Stimulated activated CD4-positive, alpha-beta T cell treated with anti-CD3 and anti-CD28 coated beads, Interleukin-4, amount 100 ng/mL, for 24 hours (primary cell): Measurements from ENCODE around the gene PHF19.

Experiments used
- DNase-seq: peaks from one replicate; pipeline ENCODE4 v3.0.0-alpha.2; 2020

PHF19 gene

GRCh38 chr9:120913647-120914264, 36.8 kb upstream of the PHF19 start:
- no peak for DNase-seq

- no peak for DNase-seq
These were observed 36.1 kb upstream of the PHF19 start for GRCh38 chr9:120912958-120913646.

GRCh38 chr9:120911295-120911837, 34.4 kb upstream of the PHF19 start:
- no peak for DNase-seq

- no peak for DNase-seq
These were observed 33.7 kb upstream of the PHF19 start for GRCh38 chr9:120910643-120911042.

GRCh38 chr9:120909904-120910303, 32.9 kb upstream of the PHF19 start:
- DNase-seq = peak; percentile 60

- DNase-seq = no peak
These were observed 28.6 kb upstream of the PHF19 start for GRCh38 chr9:120905315-120906164.

- no peak for DNase-seq
These were observed 28.0 kb upstream of the PHF19 start for GRCh38 chr9:120904978-120905301.

GRCh38 chr9:120904061-120904977, 27.3 kb upstream of the PHF19 start:
- peak; percentile 44 for DNase-seq

GRCh38 chr9:120902569-120903535, 25.9 kb upstream of the PHF19 start:
- DNase-seq = no peak

GRCh38 chr9:120901755-120902568, 25.0 kb upstream of the PHF19 start:
- DNase-seq = no peak

GRCh38 chr9:120900824-120901223, 23.8 kb upstream of the PHF19 start:
- no peak for DNase-seq

GRCh38 chr9:120899490-120900068, 22.6 kb upstream of the PHF19 start:
- DNase-seq = no peak

GRCh38 chr9:120898396-120898795, 21.4 kb upstream of the PHF19 start:
- no peak for DNase-seq

GRCh38 chr9:120895951-120896350, 19.0 kb upstream of the PHF19 start:
- no peak for DNase-seq

- no peak for DNase-seq
These were observed 17.5 kb upstream of the PHF19 start for GRCh38 chr9:120894321-120895148.

GRCh38 chr9:120893611-120894307, 16.8 kb upstream of the PHF19 start:
- no peak for DNase-seq

GRCh38 chr9:120892748-120893610, 16.0 kb upstream of the PHF19 start:
- DNase-seq = peak; percentile 74
